HFFc6 (cell line): Measurements from ENCODE around the gene SMOC2. TPM values are rescaled to one million over a fixed set of nuclear protein-coding genes. Genes with fewer than 3 reads are reported as not detected.

ENCODE experiments used
- DNase-seq: peaks from one replicate; pipeline ENCODE4 v3.0.0-alpha.2; 2018
- H3K27ac Mint-ChIP-seq: 2 replicates; pipeline ENCODE4 v1.8.0; 2020; ENCODE audit warnings: mild to moderate bottlenecking, mixed read lengths
- H3K27me3 Mint-ChIP-seq: 2 replicates; pipeline ENCODE4 v1.8.0; 2021; ENCODE audit warnings: mild to moderate bottlenecking, moderate library complexity, mixed read lengths; ENCODE audit not compliant: insufficient read depth
- H3K36me3 Mint-ChIP-seq: 2 replicates; pipeline ENCODE4 v1.8.0; 2021; ENCODE audit warnings: low read depth, mixed read lengths
- H3K4me1 Mint-ChIP-seq: 2 replicates; pipeline ENCODE4 v1.8.0; 2020; ENCODE audit warnings: low read depth, mixed read lengths
- H3K4me3 Mint-ChIP-seq: 2 replicates; pipeline ENCODE4 v1.8.0; 2020; ENCODE audit warnings: mild to moderate bottlenecking, moderate library complexity, mixed read lengths
- H3K9me3 Mint-ChIP-seq: 2 replicates; pipeline ENCODE4 v1.8.0; 2020; ENCODE audit warnings: mild to moderate bottlenecking, mixed read lengths
- CTCF ChIP-seq: fragments of 200-600 bp; sonication (generic); IDR thresholded peaks from 2 replicates; pipeline ENCODE4 v1.5.0; 2021; ENCODE audit warnings: antibody characterized with exemption, mild to moderate bottlenecking
- total RNA-seq, 6 experiments: library from RNA; stranded (reverse); fragmentation: NEBNext Ultra II Directional; extraction: Animal tissue kit (Norgen Biotek cat#: 25700); gene quantifications; 2 replicates in 1 of 6; 3 replicates in 5 of 6; pipeline ENCODE4 v1.2.3, GENCODE V29; 2021

Gene SMOC2
- total RNA-seq, 6 experiments from 2014 or later = not detected

DNA sequence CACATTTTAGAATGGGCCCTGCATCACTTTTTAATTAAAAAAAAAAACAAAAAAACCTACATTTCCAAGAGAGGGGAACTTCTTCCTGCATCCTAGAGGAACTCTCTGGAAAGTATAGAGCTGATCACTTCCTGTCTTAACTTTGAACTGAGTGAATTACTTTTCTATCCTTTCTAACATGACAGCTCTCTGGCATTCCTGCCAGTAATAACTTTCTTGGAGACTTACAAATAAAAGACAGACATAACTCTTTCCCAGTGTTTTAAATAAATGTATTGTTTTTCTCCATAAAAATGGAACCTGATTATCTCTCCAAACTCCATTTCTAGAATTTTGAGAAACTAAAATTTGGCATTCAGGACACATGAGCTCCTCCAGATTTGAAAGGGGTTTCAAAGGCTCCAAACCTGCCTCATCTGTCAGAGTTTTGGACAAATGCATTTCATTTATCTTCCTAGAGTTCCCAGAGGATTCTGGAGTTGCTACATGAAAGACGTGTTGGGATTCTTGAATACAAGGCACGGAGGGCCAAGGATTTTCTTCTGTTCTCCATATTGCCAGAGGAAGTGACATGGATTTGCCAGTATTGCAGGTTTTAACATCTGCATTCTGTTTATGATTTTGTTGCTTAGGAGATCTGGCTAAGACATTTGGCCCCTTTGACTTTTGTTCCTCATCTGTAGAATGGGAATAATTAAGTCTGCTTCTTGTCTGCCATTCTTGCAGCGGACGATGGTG, 2.0 kb upstream of the SMOC2 start:
- no peak for TF ChIP-seq CTCF
- Mint-ChIP-seq H3K4me3 (no peak overlapping the region), H3K36me3 (peaks cover 8% of the 10 kb centered on the region), H3K27ac (no peak overlapping the region), H3K27me3 (no peaks in the 10 kb centered on the region), H3K9me3 (peaks cover 50% of the 10 kb centered on the region), H3K4me1 (no peaks in the 10 kb centered on the region)
- no peak for DNase-seq

DNA sequence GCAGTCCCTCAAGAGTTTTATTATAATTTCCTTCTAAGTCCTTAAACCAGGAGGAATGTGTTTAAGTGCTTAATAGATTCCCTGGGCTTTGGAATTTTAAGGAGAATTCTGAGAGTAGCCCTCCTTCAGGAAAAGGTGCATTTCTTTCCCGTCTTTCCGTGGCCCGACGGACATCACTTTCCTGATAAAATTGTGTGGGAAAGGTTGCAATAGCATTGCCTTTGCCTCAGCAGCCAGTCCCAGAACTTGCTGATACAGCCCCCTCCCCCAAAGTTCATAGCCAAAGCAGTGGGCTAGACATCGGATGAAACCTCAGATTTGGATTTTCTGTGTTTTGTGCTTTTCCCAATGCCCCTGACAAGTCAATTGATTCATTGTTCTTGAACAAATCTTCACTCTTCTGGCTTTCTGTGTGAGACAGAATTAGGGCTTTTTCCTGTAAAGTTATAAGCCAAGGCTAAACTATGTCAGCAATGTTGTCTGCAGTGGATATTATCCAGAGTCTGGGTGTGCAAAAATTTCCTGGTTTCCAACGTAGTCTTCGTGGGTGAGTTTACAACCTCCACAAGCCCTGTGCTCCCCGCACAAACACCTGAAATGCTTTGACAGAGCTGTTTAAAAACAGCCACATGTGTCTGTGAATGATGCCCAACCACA, 1.1 kb upstream of the SMOC2 start:
- TF ChIP-seq CTCF = no peak
- Mint-ChIP-seq H3K4me1 (no peaks in the 10 kb centered on the region), H3K4me3 (no peak overlapping the region), H3K27ac (no peak overlapping the region), H3K27me3 (no peaks in the 10 kb centered on the region), H3K36me3 (peaks cover 8% of the 10 kb centered on the region), H3K9me3 (peaks cover 50% of the 10 kb centered on the region)
- DNase-seq = no peak

GRCh38 chr6:168441434-168442391, 729 bp downstream of the SMOC2 start:
- H3K4me3 Mint-ChIP-seq = no peak overlapping the region
- no peak overlapping the region for H3K27ac Mint-ChIP-seq
- no peak for DNase-seq
- H3K9me3 Mint-ChIP-seq = peaks cover 48% of the 10 kb centered on the region
- peaks cover 8% of the 10 kb centered on the region for H3K36me3 Mint-ChIP-seq
- no peak for TF ChIP-seq CTCF
- no peaks in the 10 kb centered on the region for H3K27me3 Mint-ChIP-seq
- no peaks in the 10 kb centered on the region for H3K4me1 Mint-ChIP-seq

DNA sequence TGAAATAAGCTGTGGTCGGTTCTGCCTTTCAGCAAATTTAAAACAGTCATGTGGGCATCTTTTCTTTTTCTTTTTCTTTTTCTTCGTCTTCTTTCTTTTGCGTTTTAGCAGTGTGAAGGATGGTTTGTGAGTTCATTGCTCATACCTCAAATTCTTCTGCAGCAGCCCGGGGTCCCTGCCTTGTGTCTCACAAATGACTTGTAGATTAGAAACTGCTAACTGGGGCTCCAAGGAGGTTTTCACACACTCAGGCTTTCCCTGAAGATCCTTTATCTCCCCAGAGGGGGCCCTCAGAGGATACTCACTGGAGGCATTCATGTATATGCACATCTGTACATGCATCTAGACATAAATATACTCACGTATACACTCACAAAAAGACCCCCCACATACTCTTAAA, 1.7 kb downstream of the SMOC2 start:
- Mint-ChIP-seq H3K27me3 (no peaks in the 10 kb centered on the region), H3K36me3 (peaks cover 12% of the 10 kb centered on the region), H3K4me3 (no peak overlapping the region), H3K9me3 (peaks cover 55% of the 10 kb centered on the region), H3K27ac (no peak overlapping the region), H3K4me1 (no peaks in the 10 kb centered on the region)
- DNase-seq = no peak
- no peak for TF ChIP-seq CTCF

GRCh38 chr6:168447282-168447681, 6.3 kb downstream of the SMOC2 start:
- Mint-ChIP-seq H3K9me3 (peaks cover 64% of the 10 kb centered on the region), H3K36me3 (peaks cover 15% of the 10 kb centered on the region), H3K27me3 (no peaks in the 10 kb centered on the region), H3K4me3 (no peak overlapping the region), H3K4me1 (no peaks in the 10 kb centered on the region), H3K27ac (no peak overlapping the region)
- no peak for DNase-seq
- no peak for TF ChIP-seq CTCF
